ENCODE data around the gene POLH.
"Not testable (repeated sequence)": the region's sequence is repeated elsewhere in the genome, so short reads cannot be mapped to it uniquely, and the experiment has no call there.

POLH gene

GRCh38 chr6:43575772-43576551, at the start of gene POLH, which contains the start of gene XPO5:
POLH (plus strand) TSS chr6:43576185; CDS start chr6:43582320, 6,135 bp downstream.
XPO5 (minus strand) TSS chr6:43576038; CDS start chr6:43575864, 174 bp downstream.
- no peaks in the 10 kb centered on the region for H3K27me3 ChIP-seq (ENCODE audit: control insufficient read depth in 2 of 2, insufficient read depth in 2 of 2, low read length in 2 of 2)
- peaks cover 6 to 22% of the 10 kb centered on the region in 2 donors for H3K36me3 ChIP-seq (ENCODE audit: control insufficient read depth in 2 of 2, insufficient read depth in 2 of 2, low read length in 2 of 2)
- H3K4me3 ChIP-seq (ENCODE audit: low read length in 2 of 2): peak within 1 kb of the TSS; percentile 91 to 97
- H3K27ac ChIP-seq (ENCODE audit: low read depth in 2 of 2, low read length in 2 of 2): peak within 1 kb of the TSS; percentile 88
- peak within 1 kb of the TSS; percentile 73 to 98 for H3K9ac ChIP-seq (ENCODE audit: low read depth in 1 of 2, low read length in 2 of 2)
- H3K4me1 ChIP-seq (ENCODE audit: control insufficient read depth in 2 of 2, insufficient read depth in 2 of 2, low read length in 2 of 2): peaks cover 4 to 17% of the 10 kb centered on the region in 2 donors
- no peaks in the 10 kb centered on the region for H3K9me3 ChIP-seq (ENCODE audit: control insufficient read depth in 2 of 2, low read length in 2 of 2)

GRCh38 chr6:43532201-43532600, 43.8 kb upstream of the POLH start:
- Histone ChIP-seq H3K9me3 (ENCODE audit: control insufficient read depth in 2 of 2, low read length in 2 of 2) (no peaks in the 10 kb centered on the region), H3K27me3 (ENCODE audit: control insufficient read depth in 2 of 2, insufficient read depth in 2 of 2, low read length in 2 of 2) (no peaks in the 10 kb centered on the region), H3K4me3 (ENCODE audit: low read length in 2 of 2) (no peak overlapping the region), H3K4me1 (ENCODE audit: control insufficient read depth in 2 of 2, insufficient read depth in 2 of 2, low read length in 2 of 2) (no peaks in the 10 kb centered on the region), H3K9ac (ENCODE audit: low read depth in 1 of 2, low read length in 2 of 2) (no peak overlapping the region), H3K27ac (ENCODE audit: low read depth in 2 of 2, low read length in 2 of 2) (no peak overlapping the region), H3K36me3 (ENCODE audit: control insufficient read depth in 2 of 2, insufficient read depth in 2 of 2, low read length in 2 of 2) (peaks cover 28 to 54% of the 10 kb centered on the region in 2 donors)

GRCh38 chr6:43538986-43539385, 37.0 kb upstream of the POLH start:
- not testable (repeated sequence) for H3K4me3 ChIP-seq (ENCODE audit: low read length in 2 of 2); H3K27me3 ChIP-seq (ENCODE audit: control insufficient read depth in 2 of 2, insufficient read depth in 2 of 2, low read length in 2 of 2); H3K27ac ChIP-seq (ENCODE audit: low read depth in 2 of 2, low read length in 2 of 2); H3K4me1 ChIP-seq (ENCODE audit: control insufficient read depth in 2 of 2, insufficient read depth in 2 of 2, low read length in 2 of 2); H3K9ac ChIP-seq (ENCODE audit: low read depth in 1 of 2, low read length in 2 of 2); H3K9me3 ChIP-seq (ENCODE audit: control insufficient read depth in 2 of 2, low read length in 2 of 2)
- H3K36me3 ChIP-seq (ENCODE audit: control insufficient read depth in 2 of 2, insufficient read depth in 2 of 2, low read length in 2 of 2): peaks cover 17 to 21% of the 10 kb centered on the region in 2 donors

GRCh38 chr6:43539409-43539808, 36.6 kb upstream of the POLH start:
- H3K9ac ChIP-seq (ENCODE audit: low read depth in 1 of 2, low read length in 2 of 2): not testable (repeated sequence)

GRCh38 chr6:43540507-43540906, 35.5 kb upstream of the POLH start:
- peaks cover 17 to 25% of the 10 kb centered on the region in 2 donors for H3K36me3 ChIP-seq (ENCODE audit: control insufficient read depth in 2 of 2, insufficient read depth in 2 of 2, low read length in 2 of 2)
- no peak overlapping the region for H3K9ac ChIP-seq (ENCODE audit: low read depth in 1 of 2, low read length in 2 of 2)
- H3K4me3 ChIP-seq (ENCODE audit: low read length in 2 of 2): no peak overlapping the region
- no peaks in the 10 kb centered on the region for H3K9me3 ChIP-seq (ENCODE audit: control insufficient read depth in 2 of 2, low read length in 2 of 2)
- H3K27ac ChIP-seq (ENCODE audit: low read depth in 2 of 2, low read length in 2 of 2): no peak overlapping the region
- H3K27me3 ChIP-seq (ENCODE audit: control insufficient read depth in 2 of 2, insufficient read depth in 2 of 2, low read length in 2 of 2): no peaks in the 10 kb centered on the region
- no peaks in the 10 kb centered on the region for H3K4me1 ChIP-seq (ENCODE audit: control insufficient read depth in 2 of 2, insufficient read depth in 2 of 2, low read length in 2 of 2)

More at GRCh38 chr6:43539409-43539808, 36.6 kb upstream of the POLH start:
- H3K4me1 ChIP-seq (ENCODE audit: control insufficient read depth in 2 of 2, insufficient read depth in 2 of 2, low read length in 2 of 2); H3K27ac ChIP-seq (ENCODE audit: low read depth in 2 of 2, low read length in 2 of 2); H3K9me3 ChIP-seq (ENCODE audit: control insufficient read depth in 2 of 2, low read length in 2 of 2); H3K27me3 ChIP-seq (ENCODE audit: control insufficient read depth in 2 of 2, insufficient read depth in 2 of 2, low read length in 2 of 2); H3K4me3 ChIP-seq (ENCODE audit: low read length in 2 of 2): not testable (repeated sequence)
- peaks cover 17 to 21% of the 10 kb centered on the region in 2 donors for H3K36me3 ChIP-seq (ENCODE audit: control insufficient read depth in 2 of 2, insufficient read depth in 2 of 2, low read length in 2 of 2)

GRCh38 chr6:43541774-43542471, 34.1 kb upstream of the POLH start:
- Histone ChIP-seq H3K36me3 (ENCODE audit: control insufficient read depth in 2 of 2, insufficient read depth in 2 of 2, low read length in 2 of 2) (peaks cover 29 to 34% of the 10 kb centered on the region in 2 donors), H3K4me3 (ENCODE audit: low read length in 2 of 2) (no peak overlapping the region), H3K9ac (ENCODE audit: low read depth in 1 of 2, low read length in 2 of 2) (no peak overlapping the region), H3K27me3 (ENCODE audit: control insufficient read depth in 2 of 2, insufficient read depth in 2 of 2, low read length in 2 of 2) (no peaks in the 10 kb centered on the region), H3K9me3 (ENCODE audit: control insufficient read depth in 2 of 2, low read length in 2 of 2) (no peaks in the 10 kb centered on the region), H3K4me1 (ENCODE audit: control insufficient read depth in 2 of 2, insufficient read depth in 2 of 2, low read length in 2 of 2) (no peaks in the 10 kb centered on the region), H3K27ac (ENCODE audit: low read depth in 2 of 2, low read length in 2 of 2) (no peak overlapping the region)

- Histone ChIP-seq H3K9ac (ENCODE audit: low read depth in 1 of 2, low read length in 2 of 2) (no peak overlapping the region), H3K27ac (ENCODE audit: low read depth in 2 of 2, low read length in 2 of 2) (no peak overlapping the region), H3K4me3 (ENCODE audit: low read length in 2 of 2) (no peak overlapping the region), H3K4me1 (ENCODE audit: control insufficient read depth in 2 of 2, insufficient read depth in 2 of 2, low read length in 2 of 2) (no peaks in the 10 kb centered on the region), H3K9me3 (ENCODE audit: control insufficient read depth in 2 of 2, low read length in 2 of 2) (no peaks in the 10 kb centered on the region), H3K36me3 (ENCODE audit: control insufficient read depth in 2 of 2, insufficient read depth in 2 of 2, low read length in 2 of 2) (peaks cover 42 to 51% of the 10 kb centered on the region in 2 donors), H3K27me3 (ENCODE audit: control insufficient read depth in 2 of 2, insufficient read depth in 2 of 2, low read length in 2 of 2) (no peaks in the 10 kb centered on the region)
Observed at GRCh38 chr6:43544461-43544860, 31.5 kb upstream of the POLH start.

- Histone ChIP-seq H3K4me3 (ENCODE audit: low read length in 2 of 2) (no peak overlapping the region), H3K4me1 (ENCODE audit: control insufficient read depth in 2 of 2, insufficient read depth in 2 of 2, low read length in 2 of 2) (no peaks in the 10 kb centered on the region), H3K27ac (ENCODE audit: low read depth in 2 of 2, low read length in 2 of 2) (no peak overlapping the region), H3K9me3 (ENCODE audit: control insufficient read depth in 2 of 2, low read length in 2 of 2) (no peaks in the 10 kb centered on the region), H3K9ac (ENCODE audit: low read depth in 1 of 2, low read length in 2 of 2) (no peak overlapping the region), H3K27me3 (ENCODE audit: control insufficient read depth in 2 of 2, insufficient read depth in 2 of 2, low read length in 2 of 2) (no peaks in the 10 kb centered on the region), H3K36me3 (ENCODE audit: control insufficient read depth in 2 of 2, insufficient read depth in 2 of 2, low read length in 2 of 2) (peaks cover 48 to 69% of the 10 kb centered on the region in 2 donors)
Observed at GRCh38 chr6:43547222-43547621, 28.8 kb upstream of the POLH start.

GRCh38 chr6:43557620-43558019, 18.4 kb upstream of the POLH start:
- H3K27me3 ChIP-seq (ENCODE audit: control insufficient read depth in 2 of 2, insufficient read depth in 2 of 2, low read length in 2 of 2); H3K9ac ChIP-seq (ENCODE audit: low read depth in 1 of 2, low read length in 2 of 2); H3K4me3 ChIP-seq (ENCODE audit: low read length in 2 of 2); H3K4me1 ChIP-seq (ENCODE audit: control insufficient read depth in 2 of 2, insufficient read depth in 2 of 2, low read length in 2 of 2); H3K9me3 ChIP-seq (ENCODE audit: control insufficient read depth in 2 of 2, low read length in 2 of 2); H3K27ac ChIP-seq (ENCODE audit: low read depth in 2 of 2, low read length in 2 of 2): not testable (repeated sequence)
- H3K36me3 ChIP-seq (ENCODE audit: control insufficient read depth in 2 of 2, insufficient read depth in 2 of 2, low read length in 2 of 2): peaks cover 46 to 71% of the 10 kb centered on the region in 2 donors

- H3K36me3 ChIP-seq (ENCODE audit: control insufficient read depth in 2 of 2, insufficient read depth in 2 of 2, low read length in 2 of 2): peaks cover 48 to 70% of the 10 kb centered on the region in 2 donors
- H3K27me3 ChIP-seq (ENCODE audit: control insufficient read depth in 2 of 2, insufficient read depth in 2 of 2, low read length in 2 of 2): no peaks in the 10 kb centered on the region
- H3K27ac ChIP-seq (ENCODE audit: low read depth in 2 of 2, low read length in 2 of 2): no peak overlapping the region
- H3K4me3 ChIP-seq (ENCODE audit: low read length in 2 of 2): no peak overlapping the region
- H3K9me3 ChIP-seq (ENCODE audit: control insufficient read depth in 2 of 2, low read length in 2 of 2): no peaks in the 10 kb centered on the region
- H3K4me1 ChIP-seq (ENCODE audit: control insufficient read depth in 2 of 2, insufficient read depth in 2 of 2, low read length in 2 of 2): no peaks in the 10 kb centered on the region
- H3K9ac ChIP-seq (ENCODE audit: low read depth in 1 of 2, low read length in 2 of 2): no peak overlapping the region
Observed at GRCh38 chr6:43559328-43559727, 16.7 kb upstream of the POLH start.

Measured in mucosa of rectum (tissue), 2 donors.